ENCODE results near the gene COX6B2.

Gene COX6B2

DNA sequence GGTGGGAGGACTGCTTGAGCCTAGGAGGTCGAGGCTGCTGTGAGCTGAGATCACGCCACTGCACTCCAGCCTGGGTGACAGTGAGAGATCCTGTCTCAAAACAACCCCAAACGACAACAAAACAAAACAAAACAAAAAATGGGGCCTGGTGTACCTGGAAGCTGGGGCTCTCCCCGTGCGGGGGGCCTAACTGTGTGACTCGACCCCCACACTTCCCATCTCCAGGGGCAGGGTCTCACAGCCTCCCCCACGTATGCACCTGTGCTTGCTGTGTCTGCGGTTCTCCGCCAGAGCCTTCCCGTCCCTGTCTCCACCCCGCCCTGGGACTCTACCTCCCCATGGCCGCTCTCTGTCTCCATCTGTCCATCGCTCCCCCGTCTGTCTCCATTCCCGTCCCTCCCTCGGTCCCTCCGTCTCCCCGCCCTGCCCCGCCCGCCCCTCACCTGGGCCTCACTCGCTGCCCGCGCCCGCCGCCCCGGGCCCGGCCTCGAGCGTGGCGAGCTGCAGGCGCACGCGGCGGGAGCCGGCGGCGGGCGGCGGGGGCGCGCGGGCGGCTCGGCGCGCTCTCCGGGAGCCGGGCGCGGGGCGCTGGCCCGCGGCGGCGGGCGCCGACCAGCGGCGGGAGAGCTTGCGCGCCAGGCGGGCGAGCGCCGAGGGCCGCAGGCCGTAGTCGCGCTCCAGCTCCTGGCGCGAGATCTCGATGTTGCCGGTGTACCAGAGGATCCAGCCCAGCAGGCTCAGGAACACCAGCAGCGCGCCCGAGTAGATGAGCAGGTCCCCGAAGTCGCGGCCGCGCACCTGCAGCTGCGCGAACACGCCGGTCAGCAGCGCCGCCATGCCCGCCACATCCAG is 29.0 kb upstream of the COX6B2 start:
- peak; percentile 15 for DNase-seq (ENCODE audit: low read depth)

DNA sequence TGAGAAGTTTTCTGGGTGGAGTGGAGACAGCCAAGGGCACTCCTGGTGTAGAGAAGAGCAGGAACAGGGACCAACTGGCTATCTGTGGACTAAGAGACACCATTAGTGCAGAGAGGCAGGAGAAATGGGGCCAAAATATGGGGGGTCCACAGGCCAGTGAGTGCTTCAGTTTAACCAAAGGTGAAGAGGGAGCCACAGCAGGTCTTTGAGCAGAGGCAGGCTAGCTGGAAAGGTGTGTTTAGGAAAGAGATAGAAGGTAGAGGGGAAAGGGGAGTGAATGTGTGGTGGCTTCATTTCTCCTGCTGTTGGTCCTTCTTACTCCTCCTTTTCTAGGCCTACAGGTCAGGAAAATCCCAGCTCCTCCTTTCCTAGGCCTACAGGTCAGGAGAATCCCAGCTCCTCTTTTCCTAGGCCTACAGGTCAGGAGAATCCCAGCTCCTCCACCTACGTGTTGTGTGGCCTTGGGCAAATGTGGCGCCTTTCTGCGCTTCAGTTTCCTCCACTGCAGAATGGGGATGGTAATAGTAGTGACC is 28.1 kb upstream of the COX6B2 start:
- no peak for DNase-seq (ENCODE audit: low read depth)

DNA sequence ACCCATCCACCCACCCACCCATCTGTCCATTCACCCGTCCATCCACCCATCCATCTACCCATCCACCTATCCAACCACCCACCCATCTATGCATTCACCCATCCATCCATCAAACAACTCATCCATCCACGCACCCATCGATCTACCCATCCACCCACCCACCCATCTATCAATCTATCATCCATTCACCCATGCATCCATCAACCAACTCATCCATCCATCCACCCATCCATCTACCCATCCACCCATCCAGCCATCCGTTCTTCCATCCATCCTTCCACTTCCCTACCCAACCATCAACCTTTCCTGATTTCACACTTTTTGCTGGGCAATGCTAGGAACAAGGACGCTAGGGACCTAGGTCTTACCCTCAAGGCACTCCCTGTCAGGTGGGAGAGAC is 27.5 kb upstream of the COX6B2 start:
- DNase-seq (ENCODE audit: low read depth): no peak

DNA sequence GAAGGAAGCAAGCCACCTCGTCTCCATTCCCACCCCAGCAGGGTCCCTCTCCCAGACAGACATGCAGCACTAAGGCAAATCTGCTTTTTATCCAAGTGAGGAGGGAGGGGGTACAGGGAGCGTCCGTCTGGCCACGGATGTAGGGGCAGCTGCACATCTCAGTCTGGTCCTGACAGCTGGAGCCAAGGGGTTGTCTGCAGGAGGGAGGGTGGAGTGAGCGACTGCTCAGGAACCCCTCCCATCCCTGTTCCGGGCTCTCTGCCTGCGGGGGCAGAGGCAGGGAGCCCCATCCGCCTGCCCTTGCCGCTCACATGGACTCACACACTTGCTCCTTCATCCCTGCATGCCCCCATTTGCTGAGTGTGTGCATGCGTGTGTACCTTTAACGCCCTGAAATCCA is 24.7 kb upstream of the COX6B2 start:
- DNase-seq (ENCODE audit: low read depth): no peak

DNA sequence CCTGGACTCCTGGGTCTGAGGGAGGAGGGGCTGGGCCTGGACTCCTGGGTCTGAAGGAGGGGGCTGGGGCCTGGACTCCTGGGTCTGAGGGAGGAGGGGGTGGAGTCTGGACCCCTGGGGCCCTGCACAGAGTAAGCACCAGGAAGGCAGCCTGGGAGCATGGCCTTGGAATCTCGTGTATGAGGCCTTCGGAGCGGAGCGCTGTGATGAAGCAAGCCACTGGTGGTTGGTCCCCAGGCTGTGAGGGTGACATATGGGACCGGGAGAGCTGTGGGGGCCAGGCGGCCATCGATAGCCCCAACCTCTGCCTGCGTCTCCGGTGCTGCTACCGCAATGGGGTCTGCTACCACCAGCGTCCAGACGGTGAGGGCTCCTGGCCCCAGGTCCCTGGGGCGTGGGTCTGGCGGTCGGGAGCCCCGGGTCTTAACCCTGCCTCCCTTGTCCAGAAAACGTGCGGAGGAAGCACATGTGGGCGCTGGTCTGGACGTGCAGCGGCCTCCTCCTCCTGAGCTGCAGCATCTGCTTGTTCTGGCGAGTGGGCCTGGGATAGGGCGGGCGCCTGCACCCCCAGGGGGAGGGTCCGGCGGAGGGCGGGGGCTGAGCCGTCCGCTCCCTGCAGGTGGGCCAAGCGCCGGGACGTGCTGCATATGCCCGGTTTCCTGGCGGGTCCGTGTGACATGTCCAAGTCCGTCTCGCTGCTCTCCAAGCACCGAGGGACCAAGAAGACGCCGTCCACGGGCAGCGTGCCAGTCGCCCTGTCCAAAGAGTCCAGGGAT is 23.0 kb upstream of the COX6B2 start:
- no peak for DNase-seq (ENCODE audit: low read depth)

DNA sequence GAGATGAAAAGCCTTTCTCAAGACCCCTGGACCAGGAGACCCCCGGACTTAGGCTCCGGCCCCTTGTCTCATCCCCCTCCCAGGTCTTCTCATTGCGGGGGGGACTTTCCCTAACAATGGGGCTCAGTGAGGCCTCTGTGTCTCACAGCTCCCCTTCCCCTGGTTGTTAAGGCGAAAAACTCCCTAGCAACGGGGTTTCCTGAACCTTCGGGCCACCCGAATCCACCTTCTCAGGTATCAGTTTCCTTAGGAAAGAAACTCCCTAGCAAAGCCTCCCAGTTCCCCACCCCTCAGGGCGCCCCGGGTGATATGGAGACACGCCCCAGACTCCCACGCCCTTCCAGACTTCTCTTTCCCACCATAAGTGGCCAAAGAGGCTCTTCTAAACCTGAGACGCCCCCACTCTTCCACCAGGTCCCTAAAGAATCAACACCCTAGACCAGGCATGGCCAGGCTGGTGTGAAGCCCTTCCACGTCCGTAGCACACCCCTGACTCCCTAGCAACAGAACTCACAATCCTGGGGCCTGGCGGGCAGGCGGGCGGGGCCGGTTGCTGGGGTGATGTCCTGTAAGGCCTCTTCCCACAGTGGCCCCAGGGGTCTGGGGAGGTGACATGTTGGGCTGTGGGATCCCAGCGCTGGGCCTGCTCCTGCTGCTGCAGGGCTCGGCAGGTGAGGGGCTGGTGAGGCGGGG is 21.9 kb upstream of the COX6B2 start, which contains the start of gene TMEM190:
TMEM190 (plus strand) TSS at position 586 of the 693 bp plus-strand sequence; CDS start at position 614, 28 bp downstream.
- DNase-seq (ENCODE audit: low read depth): no peak

DNA sequence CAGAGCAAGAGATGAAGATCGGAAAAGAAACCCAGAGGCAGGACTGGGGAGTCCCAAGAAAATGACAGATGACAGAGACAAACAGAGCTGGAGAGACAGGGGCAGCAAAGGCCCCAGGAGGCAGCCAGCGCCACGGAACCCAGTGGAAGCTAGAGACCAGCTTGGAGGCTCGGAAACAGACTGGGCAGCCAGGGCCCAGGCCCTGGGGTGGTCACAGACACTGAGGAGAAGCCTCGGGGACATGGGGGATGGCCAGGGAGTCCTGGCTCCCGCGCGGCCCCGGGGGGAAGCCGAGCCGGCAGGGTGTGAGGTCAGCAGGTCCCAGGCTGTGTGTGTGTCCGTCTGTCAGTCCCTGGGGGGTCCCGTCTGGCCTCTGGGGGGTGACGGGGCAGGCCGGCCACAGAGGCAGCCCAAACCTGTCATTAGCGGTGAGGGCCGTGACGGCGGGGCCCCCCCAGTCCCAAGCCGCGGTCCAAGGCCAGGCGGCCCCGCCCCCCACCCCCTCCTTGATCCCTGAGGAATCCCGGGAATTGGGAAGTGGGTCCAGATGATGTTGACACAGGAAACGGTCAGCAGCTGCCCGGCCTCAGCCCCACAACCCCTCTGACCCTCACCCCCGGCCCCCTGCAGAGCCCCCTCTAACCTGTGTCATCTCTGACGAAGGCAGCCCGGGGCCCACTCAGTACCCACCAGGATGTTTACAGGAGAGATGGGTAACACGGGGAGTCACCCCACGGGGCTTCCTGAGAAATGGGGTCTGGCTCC is 19.7 kb upstream of the COX6B2 start:
- DNase-seq (ENCODE audit: low read depth): no peak

DNA sequence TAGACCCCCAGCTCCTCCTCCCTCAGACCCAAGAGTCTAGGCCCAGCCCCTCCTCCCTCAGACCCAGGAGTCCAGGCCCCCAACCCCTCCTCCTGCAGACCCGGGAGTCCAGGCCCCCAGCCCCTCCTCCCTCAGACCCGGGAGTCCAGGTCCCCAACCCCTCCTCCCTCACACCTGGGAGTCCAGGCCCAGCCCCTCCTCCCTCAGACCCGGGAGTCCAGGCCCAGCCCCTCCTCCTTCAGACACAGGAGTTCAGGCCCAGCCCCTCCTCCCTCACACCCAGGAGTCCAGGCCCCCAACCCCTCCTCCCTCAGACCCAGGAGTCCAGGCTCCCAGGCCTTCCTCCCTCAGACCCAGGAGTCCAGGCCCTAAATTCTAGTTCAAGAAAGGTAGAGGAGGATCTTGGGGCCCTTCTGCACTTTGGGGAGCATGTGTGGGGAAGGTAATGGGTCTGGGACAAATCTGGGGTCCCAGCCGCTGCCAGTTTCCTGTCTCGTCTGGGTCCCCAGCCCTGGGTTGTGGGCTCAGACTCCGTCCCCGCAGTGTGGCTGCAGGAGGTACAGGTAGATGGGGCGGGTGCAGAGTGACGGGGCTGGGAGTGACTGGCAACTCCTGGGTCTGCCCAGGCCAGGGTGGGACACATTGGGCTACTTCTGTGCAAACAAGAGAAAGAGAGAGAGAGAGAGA is 18.9 kb upstream of the COX6B2 start:
- DNase-seq (ENCODE audit: low read depth): no peak

DNA sequence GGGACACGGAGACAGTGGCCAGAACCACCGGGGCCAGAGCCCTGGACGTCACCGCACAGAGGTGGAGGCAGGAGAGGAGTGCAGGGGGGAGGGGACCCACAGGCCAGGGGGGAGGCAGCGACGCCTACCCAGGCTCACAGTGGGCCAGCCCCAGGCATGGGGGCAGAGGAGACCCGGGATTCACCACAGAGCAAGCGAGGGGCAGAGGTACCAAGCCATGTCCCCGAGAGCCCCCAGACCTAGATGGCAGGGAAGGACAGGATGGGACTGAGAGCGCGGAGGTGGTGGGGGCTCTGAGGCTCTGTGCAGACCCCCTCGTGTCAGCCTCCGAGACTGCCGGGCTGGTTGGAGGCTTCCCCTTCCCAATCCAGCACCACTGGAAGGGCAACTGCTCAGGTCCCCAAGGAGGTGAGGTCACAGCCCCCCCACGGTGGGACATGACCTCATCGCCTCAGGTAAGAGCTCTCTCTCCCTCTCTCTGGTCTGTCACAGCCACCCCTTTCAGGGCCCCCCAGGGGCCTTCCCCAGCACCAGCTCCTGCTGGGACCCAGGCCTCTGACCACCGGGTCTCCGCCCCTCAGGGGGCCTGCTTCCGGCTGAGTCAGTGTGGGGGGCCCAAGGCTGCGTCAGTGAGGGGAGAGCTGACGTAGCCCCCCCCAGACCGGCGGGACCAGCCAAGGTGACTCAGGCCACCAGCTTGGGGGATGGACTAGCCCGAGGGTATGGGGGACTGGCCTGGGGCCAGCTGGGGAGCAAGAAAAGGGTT is 18.0 kb upstream of the COX6B2 start:
- DNase-seq (ENCODE audit: low read depth): peak; percentile 8

DNA sequence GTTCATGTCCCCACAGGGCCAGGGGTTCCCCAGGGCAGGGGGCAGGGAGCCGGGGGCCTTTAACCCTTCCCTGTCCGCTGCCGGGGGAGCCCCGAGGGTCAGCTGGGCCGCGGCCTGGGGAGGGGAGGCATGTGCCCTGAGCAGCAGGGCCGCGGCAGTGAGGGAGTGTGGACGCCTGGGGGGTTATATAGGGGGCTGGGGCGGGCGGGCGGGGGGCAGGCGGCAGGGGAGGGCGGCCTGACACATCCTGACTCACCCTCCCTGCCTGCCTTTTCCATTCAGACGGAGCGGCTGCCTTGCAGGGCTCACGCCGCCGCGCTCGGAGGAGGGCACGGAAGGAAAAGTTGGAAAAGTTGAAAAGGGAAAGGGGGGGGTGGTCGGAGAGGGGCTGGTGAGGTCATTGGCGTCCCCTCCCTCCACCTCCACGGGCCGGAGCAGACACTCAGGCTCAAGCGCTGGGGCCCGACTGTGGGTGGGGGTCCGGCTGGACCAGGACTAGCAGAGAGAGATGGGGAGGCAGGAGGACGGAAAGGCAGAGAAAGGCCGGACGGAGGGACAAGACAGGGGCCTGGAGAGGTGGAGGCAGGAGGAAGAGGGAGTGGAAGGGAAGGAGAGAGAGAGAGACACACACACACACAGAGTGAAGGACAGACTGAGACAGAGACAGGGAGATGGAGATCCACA is 15.9 kb upstream of the COX6B2 start, which contains the start of gene IL11:
IL11 (minus strand) TSS at position 159 of the 684 bp plus-strand sequence; CDS start at position 6, 153 bp downstream.
- DNase-seq (ENCODE audit: low read depth): no peak

DNA sequence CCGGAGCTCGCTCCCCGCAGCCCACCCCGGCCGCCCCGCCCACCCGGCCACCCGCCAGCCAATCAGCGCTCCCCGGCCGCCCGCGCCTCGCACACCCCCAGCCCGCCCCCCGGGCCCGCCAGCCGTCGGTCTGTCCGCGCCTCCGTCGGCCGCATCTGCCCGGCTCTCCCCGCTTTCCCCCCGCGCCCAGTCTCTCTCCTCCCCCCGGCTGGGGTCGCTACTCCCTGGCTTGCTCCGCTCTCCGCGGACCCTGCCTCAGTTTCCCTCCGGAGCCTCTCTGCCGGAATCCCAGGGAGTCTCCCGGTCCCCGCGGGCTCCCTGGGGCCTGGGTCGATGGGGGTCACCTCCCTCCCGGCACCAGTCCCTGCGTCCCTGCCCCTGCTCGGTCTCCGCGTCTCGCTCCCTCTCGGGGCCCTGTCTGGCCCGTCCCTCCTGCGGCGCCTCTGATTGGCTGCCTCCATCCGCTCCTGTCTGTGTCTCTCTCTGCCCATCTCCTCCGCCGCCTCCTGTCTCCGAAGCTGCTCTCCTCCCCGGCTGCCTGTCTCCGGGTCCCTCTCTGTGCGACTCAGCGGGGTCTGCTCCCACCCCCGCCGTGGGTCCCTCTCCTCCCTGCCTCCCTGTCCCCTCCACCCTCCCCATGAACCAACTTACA is 15.3 kb upstream of the COX6B2 start:
- DNase-seq (ENCODE audit: low read depth): peak; percentile 19

DNA sequence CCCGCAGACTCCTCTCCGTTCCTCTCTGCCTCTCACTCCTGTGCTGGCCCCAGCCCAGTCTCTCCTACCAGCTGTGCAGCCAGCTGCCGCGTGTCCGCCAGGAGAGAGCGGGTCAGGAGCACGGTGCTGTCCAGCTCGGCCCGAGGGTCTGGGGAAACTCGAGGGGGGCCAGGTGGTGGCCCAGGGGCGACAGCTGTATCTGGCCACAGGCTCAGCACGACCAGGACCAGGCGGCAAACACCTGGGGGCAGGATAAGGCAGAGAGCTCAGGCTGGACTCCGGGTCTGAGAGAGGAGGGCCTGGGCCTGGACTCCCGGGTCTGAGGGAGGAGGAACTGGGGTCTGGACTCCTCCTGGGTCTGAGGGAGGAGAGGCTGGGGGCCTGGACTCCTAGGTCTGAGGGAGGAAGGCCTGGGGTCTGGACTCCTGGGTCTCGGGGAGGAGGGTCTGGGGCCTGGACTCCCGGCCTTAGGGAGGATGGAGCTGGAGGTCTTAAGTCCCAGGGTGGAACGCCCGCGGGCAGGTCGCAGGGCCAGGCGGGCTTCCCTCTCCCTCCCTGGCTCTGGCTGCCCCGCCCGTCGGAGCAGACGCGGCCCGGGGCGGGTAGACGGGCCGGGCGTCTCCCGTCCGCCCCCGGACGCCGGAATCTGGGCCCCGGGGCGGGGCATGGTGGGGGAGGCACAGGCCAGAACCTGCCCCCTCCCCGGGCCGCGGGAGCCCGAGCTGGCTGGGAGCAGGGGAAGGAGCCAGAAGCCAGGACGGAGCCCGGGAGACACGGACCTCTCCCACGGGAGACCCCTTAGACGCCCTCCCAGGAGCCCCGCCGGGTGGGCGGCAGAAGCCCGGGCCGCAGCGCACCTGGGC is 14.4 kb upstream of the COX6B2 start:
- DNase-seq (ENCODE audit: low read depth): no peak

DNA sequence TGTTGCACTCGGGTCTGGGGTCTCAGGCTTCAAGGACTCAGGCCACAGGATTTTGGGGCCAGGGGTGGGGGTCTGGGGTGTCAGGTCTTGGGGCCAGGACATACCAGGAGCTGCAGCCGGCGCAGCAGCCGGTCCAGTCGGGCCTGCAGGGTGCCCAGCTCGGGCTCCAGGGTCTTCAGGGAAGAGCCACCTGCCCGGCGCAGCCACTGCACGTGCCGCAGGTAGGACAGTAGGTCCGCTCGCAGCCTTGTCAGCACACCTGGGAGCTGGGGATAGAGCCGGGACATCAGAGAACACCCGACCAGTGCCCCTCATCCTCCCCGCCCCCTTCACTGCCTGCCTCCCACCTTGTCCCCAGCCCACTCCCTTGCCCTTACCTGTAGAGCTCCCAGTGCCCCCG is 13.6 kb upstream of the COX6B2 start:
- DNase-seq (ENCODE audit: low read depth): no peak

DNA sequence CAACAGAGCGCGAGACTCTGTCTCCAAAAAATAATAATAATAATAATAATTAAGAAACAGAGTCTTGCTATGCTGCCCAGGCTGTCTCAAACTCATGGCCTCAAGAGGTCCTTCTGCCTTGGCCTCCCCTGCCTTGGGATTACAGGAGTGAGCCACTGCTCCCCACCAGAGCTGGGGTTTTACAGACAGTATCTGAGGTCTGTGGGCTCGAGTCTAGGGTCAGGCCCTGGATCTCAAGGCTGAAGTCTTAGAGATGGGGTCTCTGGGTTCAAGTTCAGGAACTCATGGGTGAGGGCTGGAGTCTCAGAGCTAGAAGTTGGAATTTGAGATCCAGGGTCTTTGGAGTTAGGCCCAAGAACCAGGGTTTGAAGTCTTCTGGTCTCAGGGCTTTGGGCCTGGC is 12.3 kb upstream of the COX6B2 start:
- no peak for DNase-seq (ENCODE audit: low read depth)

DNA sequence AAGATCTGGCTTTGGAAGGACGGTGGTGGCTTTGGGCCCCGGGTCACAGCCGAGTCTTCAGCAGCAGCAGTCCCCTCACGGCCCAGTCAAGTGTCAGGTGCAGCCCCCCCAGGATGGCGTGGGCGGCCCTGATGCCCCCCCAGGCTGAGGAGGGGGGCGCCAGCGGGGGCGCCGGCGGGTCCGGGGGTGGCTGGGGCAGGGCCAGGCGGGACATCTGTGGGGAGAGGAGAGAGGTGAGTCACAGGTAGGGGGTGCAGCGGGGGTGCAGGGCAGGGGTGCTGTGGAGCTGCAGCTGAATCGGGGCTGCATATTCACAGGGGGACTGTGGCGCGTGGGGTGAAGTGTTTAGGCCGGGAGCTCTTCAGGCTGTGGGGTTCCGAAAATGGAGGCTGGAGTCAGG is 11.4 kb upstream of the COX6B2 start:
- DNase-seq (ENCODE audit: low read depth): no peak

DNA sequence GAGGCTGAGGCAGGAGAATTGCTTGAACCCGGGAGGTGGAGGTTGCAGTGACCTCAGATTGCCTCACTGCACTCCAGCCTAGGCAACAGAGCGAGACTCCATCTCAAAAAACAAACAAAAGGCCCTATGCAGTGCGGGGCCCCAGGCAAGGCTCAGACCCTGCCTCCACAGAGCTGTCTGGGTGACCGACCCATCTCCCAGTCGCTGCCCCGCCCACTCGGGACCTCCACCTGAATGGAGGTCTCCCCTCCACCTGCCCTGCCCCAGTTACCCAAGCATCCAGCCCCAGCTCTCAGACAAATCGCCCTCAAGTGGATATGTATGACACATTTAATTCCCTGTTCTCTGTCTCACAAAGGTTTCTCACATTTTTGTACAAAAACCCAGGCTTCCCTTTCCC is 10.7 kb upstream of the COX6B2 start:
- no peak for DNase-seq (ENCODE audit: low read depth)

DNA sequence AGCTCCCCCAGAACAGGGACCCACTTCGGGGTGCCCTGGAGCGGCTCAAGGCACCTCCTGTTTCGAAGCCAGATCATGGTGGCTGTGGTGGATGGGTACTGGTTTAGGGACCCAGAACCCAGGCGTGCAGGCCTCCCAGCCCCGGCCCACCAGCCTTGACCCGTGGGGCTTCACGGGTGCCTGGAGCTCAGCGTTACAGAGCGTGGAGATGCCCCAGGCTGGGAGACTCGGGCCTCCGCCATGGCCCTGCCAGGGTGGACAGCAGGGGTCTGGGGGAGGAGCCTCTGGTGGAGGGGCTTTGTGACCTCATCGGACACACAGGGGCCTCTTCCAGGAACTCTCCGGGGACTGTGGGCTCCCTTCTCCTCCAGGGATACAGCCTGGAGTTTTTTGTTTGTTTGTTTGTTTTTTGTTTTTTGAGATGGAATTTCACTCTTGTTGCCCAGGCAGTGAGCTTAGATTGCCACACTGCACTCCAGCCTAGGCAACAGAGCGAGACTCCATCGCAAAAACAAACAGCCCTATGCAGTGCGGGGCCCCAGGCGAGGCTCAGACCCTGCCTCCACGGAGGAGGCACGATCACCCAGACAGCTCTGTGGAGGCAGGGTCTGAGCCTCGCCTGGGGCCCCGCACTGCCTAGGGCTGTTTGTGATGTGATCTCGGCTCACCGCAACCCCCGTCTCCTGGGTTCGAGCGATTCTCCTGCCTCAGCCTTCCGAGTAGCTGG is 8.6 kb upstream of the COX6B2 start, which contains the start of gene GARIN5B:
GARIN5B (minus strand) TSS at position 271 of the 727 bp plus-strand sequence; CDS start at position 77, 194 bp downstream.
- no peak for DNase-seq (ENCODE audit: low read depth)
